HG03280 (cell line): Measurements from ENCODE around the gene ASCL4.

Source experiments
- ATAC-seq: cut with Tn5 transposase; IDR thresholded peaks from one replicate; pipeline ENCODE4 v1.9.1; 2021; ENCODE audit warnings: mild to moderate bottlenecking, moderate library complexity; ENCODE audit not compliant: unreplicated experiment

ASCL4 gene

GRCh38 chr12:107778383-107779025 lies 4.0 kb downstream of the ASCL4 start:
- ATAC-seq = no peak

- peak; percentile 69 for ATAC-seq
Measured at GRCh38 chr12:107779077-107779831, 4.8 kb downstream of the ASCL4 start.

- no peak for ATAC-seq
Measured at GRCh38 chr12:107780298-107780697, 5.8 kb downstream of the ASCL4 start.

GRCh38 chr12:107782067-107782466 lies 7.6 kb downstream of the ASCL4 start:
- ATAC-seq = no peak

- peak; percentile 55 for ATAC-seq
Measured at GRCh38 chr12:107783406-107784376, 9.2 kb downstream of the ASCL4 start.

GRCh38 chr12:107788281-107788680 lies 13.8 kb downstream of the ASCL4 start:
- ATAC-seq = no peak

GRCh38 chr12:107788690-107789458 lies 14.4 kb downstream of the ASCL4 start:
- ATAC-seq = no peak

GRCh38 chr12:107791465-107792089 lies 17.1 kb downstream of the ASCL4 start:
- no peak for ATAC-seq

GRCh38 chr12:107794451-107794850 lies 19.9 kb downstream of the ASCL4 start:
- ATAC-seq = no peak

- ATAC-seq = no peak
Measured at GRCh38 chr12:107798580-107798979, 24.1 kb downstream of the ASCL4 start.

GRCh38 chr12:107801150-107801549 lies 26.6 kb downstream of the ASCL4 start:
- no peak for ATAC-seq

GRCh38 chr12:107803092-107803491 lies 28.6 kb downstream of the ASCL4 start:
- ATAC-seq = no peak

- no peak for ATAC-seq
Measured at GRCh38 chr12:107805488-107806180, 31.1 kb downstream of the ASCL4 start.

- no peak for ATAC-seq
Measured at GRCh38 chr12:107807471-107808150, 33.1 kb downstream of the ASCL4 start.

GRCh38 chr12:107817250-107817649 lies 42.7 kb downstream of the ASCL4 start:
- no peak for ATAC-seq

GRCh38 chr12:107818984-107819383 lies 44.5 kb downstream of the ASCL4 start:
- no peak for ATAC-seq

- no peak for ATAC-seq
Measured at GRCh38 chr12:107822356-107822755, 47.9 kb downstream of the ASCL4 start.
